ENCODE measurements around the gene EVPL.

- TF ChIP-seq ZNF274 (IDR thresholded peaks at IDR 0.05; ENCODE audit: low read length) (no peak), ZNF274 (tag by site-specific recombination; IDR thresholded peaks at IDR 0.05; ENCODE audit: borderline replicate concordance) (no peak), CTCF (tag by site-specific recombination; IDR thresholded peaks at IDR 0.05) (no peak), MEIS1 (CRISPR knock-in tag; IDR thresholded peaks at IDR 0.05; ENCODE audit: borderline replicate concordance) (no peak), ZNF768 (tag by site-specific recombination; IDR thresholded peaks at IDR 0.05) (no peak), ZNF174 (tag by site-specific recombination; IDR thresholded peaks at IDR 0.05) (no peak), ZNF366 (tag by site-specific recombination; conservative IDR thresholded peaks at IDR 0.05) (no peak), TCF7L2 (IDR thresholded peaks at IDR 0.05; ENCODE audit: borderline replicate concordance, low read depth, low read length) (no peak), PRDM1 (tag by site-specific recombination; IDR thresholded peaks at IDR 0.05) (no peak), ZNF560 (tag by site-specific recombination; IDR thresholded peaks at IDR 0.05; ENCODE audit: borderline replicate concordance) (no peak), ZNF530 (tag by site-specific recombination; IDR thresholded peaks at IDR 0.05; ENCODE audit: low read depth) (no peak), ZNF24 (tag by site-specific recombination; IDR thresholded peaks at IDR 0.05) (no peak), ZNF239 (tag by site-specific recombination; IDR thresholded peaks at IDR 0.05) (no peak), ZNF707 (tag by site-specific recombination; IDR thresholded peaks at IDR 0.05) (no peak)
- TF ChIP-seq, protein P1, sequence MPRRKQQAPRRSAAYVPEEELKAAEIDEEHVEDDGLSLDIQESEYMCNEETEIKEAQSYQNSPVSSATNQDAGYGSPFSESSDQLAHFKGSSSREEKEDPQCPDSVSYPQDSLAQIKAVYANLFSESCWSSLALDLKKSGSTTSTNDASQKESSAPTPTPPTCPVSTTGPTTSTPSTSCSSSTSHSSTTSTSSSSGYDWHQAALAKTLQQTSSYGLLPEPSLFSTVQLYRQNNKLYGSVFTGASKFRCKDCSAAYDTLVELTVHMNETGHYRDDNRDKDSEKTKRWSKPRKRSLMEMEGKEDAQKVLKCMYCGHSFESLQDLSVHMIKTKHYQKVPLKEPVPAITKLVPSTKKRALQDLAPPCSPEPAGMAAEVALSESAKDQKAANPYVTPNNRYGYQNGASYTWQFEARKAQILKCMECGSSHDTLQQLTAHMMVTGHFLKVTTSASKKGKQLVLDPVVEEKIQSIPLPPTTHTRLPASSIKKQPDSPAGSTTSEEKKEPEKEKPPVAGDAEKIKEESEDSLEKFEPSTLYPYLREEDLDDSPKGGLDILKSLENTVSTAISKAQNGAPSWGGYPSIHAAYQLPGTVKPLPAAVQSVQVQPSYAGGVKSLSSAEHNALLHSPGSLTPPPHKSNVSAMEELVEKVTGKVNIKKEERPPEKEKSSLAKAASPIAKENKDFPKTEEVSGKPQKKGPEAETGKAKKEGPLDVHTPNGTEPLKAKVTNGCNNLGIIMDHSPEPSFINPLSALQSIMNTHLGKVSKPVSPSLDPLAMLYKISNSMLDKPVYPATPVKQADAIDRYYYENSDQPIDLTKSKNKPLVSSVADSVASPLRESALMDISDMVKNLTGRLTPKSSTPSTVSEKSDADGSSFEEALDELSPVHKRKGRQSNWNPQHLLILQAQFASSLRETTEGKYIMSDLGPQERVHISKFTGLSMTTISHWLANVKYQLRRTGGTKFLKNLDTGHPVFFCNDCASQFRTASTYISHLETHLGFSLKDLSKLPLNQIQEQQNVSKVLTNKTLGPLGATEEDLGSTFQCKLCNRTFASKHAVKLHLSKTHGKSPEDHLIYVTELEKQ (tag by site-specific recombination; IDR thresholded peaks at IDR 0.05; ENCODE audit: borderline replicate concordance), result no peak
Observed at GRCh38 chr17:76033139-76033538, 6.0 kb upstream of the EVPL start.

All from HEK293 (cell line).